Lung (tissue), 12 donors: ENCODE measurements around the gene RPS6KA2. TPM values are rescaled to one million over a fixed set of nuclear protein-coding genes. Genes with fewer than 3 reads are reported as not detected.
A peak's percentile ranks its signal among the peaks of the same experiment; 100 is the strongest.

Experiments
- ATAC-seq: fragments of 200-7000 bp; cut with Tn5 transposase; one replicate; pipeline ENCODE4 v1.9.1; 2020; ENCODE audit warnings: moderate number of reproducible peaks; ENCODE audit not compliant: insufficient read depth, low FRiP score
- DNase-seq, 3 donors: peaks; one replicate each; pipeline ENCODE4 v3.0.0-alpha.2; 2013 to 2017
- H3K27ac ChIP-seq, 2 donors: one replicate each; pipeline ENCODE4 v1.5.1; 2013; ENCODE audit warnings: mild to moderate bottlenecking in 2 of 2, moderate library complexity in 2 of 2, control low read depth in 1 of 2, inconsistent platforms in 1 of 2, low read depth in 1 of 2, low read length in 1 of 2
- H3K27me3 ChIP-seq, 3 donors: one replicate each; pipeline ENCODE4 v1.5.1; 2013; ENCODE audit warnings: low read length in 2 of 3; ENCODE audit not compliant: control insufficient read depth in 3 of 3, insufficient read depth in 3 of 3
- H3K36me3 ChIP-seq, 4 donors: one replicate each; pipeline ENCODE4 v1.5.1; 2013; ENCODE audit warnings: low read length in 4 of 4, mild to moderate bottlenecking in 1 of 4, moderate library complexity in 1 of 4; ENCODE audit not compliant: control insufficient read depth in 4 of 4, insufficient read depth in 4 of 4
- H3K4me1 ChIP-seq, 5 donors: one replicate each; pipeline ENCODE4 v1.5.1; 2013; ENCODE audit warnings: low read length in 5 of 5, mild to moderate bottlenecking in 2 of 5, moderate library complexity in 1 of 5; ENCODE audit not compliant: control insufficient read depth in 5 of 5, insufficient read depth in 5 of 5
- H3K4me3 ChIP-seq: one replicate; pipeline ENCODE4 v1.5.1; 2013; ENCODE audit warnings: mild to moderate bottlenecking, control low read depth, moderate library complexity
- H3K9ac ChIP-seq, 2 donors: one replicate each; pipeline ENCODE4 v1.5.1; 2013; ENCODE audit warnings: low read length in 2 of 2, control low read depth in 1 of 2; ENCODE audit not compliant: insufficient read depth in 1 of 2
- H3K9me3 ChIP-seq, 4 donors: one replicate each; pipeline ENCODE4 v1.5.1; 2013; ENCODE audit warnings: low read length in 3 of 4, mild to moderate bottlenecking in 1 of 4, moderate library complexity in 1 of 4; ENCODE audit not compliant: control insufficient read depth in 4 of 4, insufficient read depth in 3 of 4
- WGBS, 2 donors: extraction: QIAGEN DNeasy Blood & Tissue Kit; methylation state at CpG; one replicate each; pipeline ENCODE4 v1.1.7; 2013; 5-methylcytosine and 5-hydroxymethylcytosine counted together
- polyA plus RNA-seq, 2 donors: library from polyadenylated mRNA; stranded (reverse); fragments of 200-250 nt; gene quantifications; one replicate each; pipeline ENCODE4 v1.2.1, GENCODE V29; 2013
- total RNA-seq, 2 donors: library from RNA; depleted of rRNA in 1 of 2; stranded (reverse); fragments of >200 nt in 1 of 2; gene quantifications; one replicate each; pipeline ENCODE4 v1.2.1, GENCODE V29; 2014 to 2021
- TF ChIP-seq, protein P1 (sequence below): IDR thresholded peaks from 2 replicates; pipeline ENCODE4 v1.5.1; 2012; ENCODE audit warnings: mild to moderate bottlenecking; ENCODE audit errors: control extremely low read depth, extremely low read depth
- donor health status: control.
- donor health status: control.
- donor health status: Bipolar disorder and iron deficiency.
- donor health status: healthy.
- donor health status: DM: yes; HTN: yes; CAD: no.

RPS6KA2 gene
- total and polyA plus RNA-seq, 4 donors = 61.9 to 185 (median 105) TPM

DNA sequence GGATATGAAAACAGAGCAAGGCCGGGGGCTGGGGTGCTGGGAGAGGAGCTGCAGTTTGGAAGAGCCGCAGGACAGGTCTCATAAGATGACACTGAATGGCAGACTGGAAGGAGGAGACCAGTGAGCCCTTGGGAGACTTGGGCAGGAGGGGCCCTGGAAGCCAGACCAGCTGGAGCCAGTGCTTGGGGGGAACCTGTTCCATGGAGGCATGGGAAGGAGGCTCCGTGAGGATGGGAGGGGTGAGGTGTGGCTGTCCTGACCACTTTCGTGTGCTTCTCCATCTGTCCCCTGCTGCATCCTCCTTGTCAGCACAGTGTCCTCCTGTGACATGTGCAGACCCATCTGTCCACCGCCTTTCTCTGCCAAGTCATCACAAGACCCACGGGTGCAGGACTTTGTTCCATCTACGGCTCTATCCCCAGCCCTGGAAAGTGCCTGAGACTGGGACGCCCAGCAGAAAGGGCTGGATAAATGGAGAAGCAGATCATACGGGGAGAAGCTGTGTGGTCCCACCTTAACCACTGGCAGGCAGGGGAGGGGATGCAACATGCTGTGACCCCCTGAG is 159.5 kb downstream of the RPS6KA2 start:
- ATAC-seq = no peak
- Histone ChIP-seq H3K9me3 (no peaks in the 10 kb centered on the region), H3K36me3 (peaks cover 0 to 37% (median 9%) of the 10 kb centered on the region in 4 donors), H3K9ac (no peak overlapping the region), H3K27ac (no peak overlapping the region), H3K4me1 (peaks cover 0 to 12% (median 5%) of the 10 kb centered on the region in 5 donors), H3K27me3 (no peaks in the 10 kb centered on the region), H3K4me3 (no peak overlapping the region)
- TF ChIP-seq, protein P1, sequence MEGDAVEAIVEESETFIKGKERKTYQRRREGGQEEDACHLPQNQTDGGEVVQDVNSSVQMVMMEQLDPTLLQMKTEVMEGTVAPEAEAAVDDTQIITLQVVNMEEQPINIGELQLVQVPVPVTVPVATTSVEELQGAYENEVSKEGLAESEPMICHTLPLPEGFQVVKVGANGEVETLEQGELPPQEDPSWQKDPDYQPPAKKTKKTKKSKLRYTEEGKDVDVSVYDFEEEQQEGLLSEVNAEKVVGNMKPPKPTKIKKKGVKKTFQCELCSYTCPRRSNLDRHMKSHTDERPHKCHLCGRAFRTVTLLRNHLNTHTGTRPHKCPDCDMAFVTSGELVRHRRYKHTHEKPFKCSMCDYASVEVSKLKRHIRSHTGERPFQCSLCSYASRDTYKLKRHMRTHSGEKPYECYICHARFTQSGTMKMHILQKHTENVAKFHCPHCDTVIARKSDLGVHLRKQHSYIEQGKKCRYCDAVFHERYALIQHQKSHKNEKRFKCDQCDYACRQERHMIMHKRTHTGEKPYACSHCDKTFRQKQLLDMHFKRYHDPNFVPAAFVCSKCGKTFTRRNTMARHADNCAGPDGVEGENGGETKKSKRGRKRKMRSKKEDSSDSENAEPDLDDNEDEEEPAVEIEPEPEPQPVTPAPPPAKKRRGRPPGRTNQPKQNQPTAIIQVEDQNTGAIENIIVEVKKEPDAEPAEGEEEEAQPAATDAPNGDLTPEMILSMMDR = no peak
- DNase-seq = no peak
- 95 to 97% methylated on average over 9 of the region's 9 CpGs for WGBS, 2 donors

DNA sequence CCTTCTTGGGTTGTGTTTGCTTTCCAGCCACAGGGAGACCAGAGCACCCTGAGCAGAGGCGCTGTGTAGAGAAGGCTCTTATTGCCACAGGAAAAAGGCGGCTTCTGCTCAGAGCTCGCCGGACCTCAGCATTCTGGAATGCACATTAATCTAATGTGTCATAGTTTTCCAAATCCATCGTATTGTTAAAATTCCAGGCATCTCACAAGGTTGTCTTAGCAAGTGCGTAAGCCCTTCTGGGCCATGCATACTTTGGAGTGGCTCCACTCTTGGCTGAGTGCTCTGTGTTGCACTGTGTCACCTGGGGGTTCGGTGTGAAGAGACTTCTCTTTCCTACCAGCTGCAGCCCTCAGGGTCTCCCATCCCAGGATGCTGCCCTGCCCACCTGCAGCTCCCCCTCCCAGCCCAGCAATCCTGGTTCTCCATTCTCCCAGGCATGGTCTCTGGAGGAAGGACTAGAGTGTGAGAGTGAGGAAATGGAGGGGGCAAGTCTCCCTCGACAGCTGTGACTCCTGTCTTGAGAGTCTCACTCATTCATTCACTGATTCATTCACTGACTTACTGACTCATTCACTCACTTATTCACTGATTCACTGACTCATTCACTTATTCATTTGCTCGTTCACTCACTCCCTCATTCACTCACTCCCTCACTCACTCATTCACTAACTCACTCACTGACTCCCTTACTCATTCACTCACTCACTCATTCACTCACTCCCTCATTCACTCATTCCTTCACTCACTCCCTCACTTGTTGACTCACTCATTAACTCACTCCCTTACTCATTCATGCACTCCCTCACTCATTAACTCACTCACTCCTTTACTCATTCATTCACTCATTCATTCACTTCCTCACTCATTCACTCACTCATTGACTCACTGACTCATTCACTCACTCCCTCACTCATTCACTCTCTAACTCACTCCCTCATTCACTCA is 160.6 kb downstream of the RPS6KA2 start:
- TF ChIP-seq, protein P1 = no peak
- Histone ChIP-seq H3K9me3 (no peaks in the 10 kb centered on the region), H3K9ac (no peak overlapping the region), H3K4me3 (no peak overlapping the region), H3K27ac (peak overlapping the region in 1 of 2 donors; percentile 73), H3K36me3 (peaks cover 0 to 41% (median 9%) of the 10 kb centered on the region in 4 donors), H3K27me3 (no peaks in the 10 kb centered on the region), H3K4me1 (peaks cover 0 to 12% (median 5%) of the 10 kb centered on the region in 5 donors)
- WGBS, 2 donors = 58 to 62% methylated on average over 9 of the region's 9 CpGs
- peak; percentile 13 to 26 (median 25) for DNase-seq
- peak; percentile 43 for ATAC-seq

DNA sequence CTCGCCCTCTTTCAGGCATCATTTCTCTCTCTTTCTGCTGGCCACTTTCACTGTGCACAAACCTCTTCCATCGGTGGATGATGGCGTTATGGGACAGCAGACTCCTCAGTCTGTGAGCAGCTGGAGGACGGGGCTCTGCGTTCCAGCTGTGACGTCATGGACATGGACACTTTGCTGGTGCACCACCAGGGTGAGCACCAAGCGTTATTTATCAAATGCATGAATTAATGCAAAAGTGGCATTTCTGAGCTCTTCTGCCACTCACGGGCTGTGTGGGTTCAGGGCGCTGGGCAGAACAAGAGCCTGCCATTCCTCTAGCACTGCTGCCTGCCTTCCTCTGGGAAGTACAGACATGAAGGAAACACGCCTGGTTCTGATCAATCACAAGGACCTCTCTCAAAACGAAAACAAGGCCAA is 161.4 kb downstream of the RPS6KA2 start:
- no peak overlapping the region for H3K9ac ChIP-seq
- H3K9me3 ChIP-seq = no peaks in the 10 kb centered on the region
- H3K4me1 ChIP-seq = peaks cover 0 to 12% (median 5%) of the 10 kb centered on the region in 5 donors
- TF ChIP-seq, protein P1 = no peak
- 80 to 85% methylated on average over 11 of the region's 11 CpGs for WGBS, 2 donors
- H3K27me3 ChIP-seq = no peaks in the 10 kb centered on the region
- DNase-seq (peak; percentile 23 to 33 (median 29)), ATAC-seq (no peak)
- H3K4me3 ChIP-seq = no peak overlapping the region
- H3K36me3 ChIP-seq = peaks cover 0 to 41% (median 7%) of the 10 kb centered on the region in 4 donors
- H3K27ac ChIP-seq = peak overlapping the region in 1 of 2 donors; percentile 35
